PC-9 (cell line): ENCODE results near the gene AHRR. TPM values are rescaled to one million over a fixed set of nuclear protein-coding genes. Genes with fewer than 3 reads are reported as not detected.

Source experiments
- BruUV-seq: library from RNA; stranded (reverse); fragments of 400-500 nt; replicated peaks from 2 replicates; lab custom pipeline; 2021; lab: Mats Ljungman, UMichigan
- CTCF ChIA-PET: fragments of 300-600 bp; sonication (Branson Sonifier 250); formaldehyde crosslinking; loops from one replicate; lab custom pipeline; 2022; ENCODE audit warnings: antibody characterized with exemption; lab: Charles Lee
- POLR2A ChIA-PET: fragments of 300-600 bp; sonication (Branson Sonifier 250); formaldehyde crosslinking; loops from one replicate; lab custom pipeline; 2022; ENCODE audit warnings: antibody characterized with exemption; ENCODE audit not compliant: unreplicated experiment; lab: Charles Lee
- DNase-seq, 2 experiments: peaks; one replicate each; pipeline versions ENCODE4 v3.0.0 to v3.0.0-alpha.2; 2015 to 2022; ENCODE audit warnings: mixed read lengths in 1 of 2
- H2AFZ ChIP-seq: fragments of 200-600 bp; sonication (generic); 2 replicates; pipeline ENCODE4 v1.8.1; 2017; ENCODE audit warnings: antibody characterized with exemption
- H3F3A ChIP-seq: fragments of 200-600 bp; sonication (generic); 2 replicates; pipeline ENCODE4 v1.8.1; 2017; ENCODE audit warnings: antibody characterized with exemption, mild to moderate bottlenecking, low read depth; ENCODE audit not compliant: insufficient read depth
- H3K27ac ChIP-seq: fragments of 200-600 bp; sonication (generic); 2 replicates; pipeline ENCODE4 v1.6.1; 2016; ENCODE audit warnings: mixed run types
- H3K27me3 ChIP-seq: fragments of 200-600 bp; sonication (generic); 2 replicates; pipeline ENCODE4 v1.6.1; 2016; ENCODE audit warnings: low read depth, mixed run types; ENCODE audit not compliant: insufficient read depth
- H3K36me3 ChIP-seq: fragments of 200-600 bp; sonication (generic); 2 replicates; pipeline ENCODE4 v1.6.1; 2016; ENCODE audit warnings: low read depth, mixed run types
- H3K4me1 ChIP-seq: fragments of 200-600 bp; sonication (generic); replicated peaks from 2 replicates; pipeline ENCODE4 v1.6.1; 2016; ENCODE audit warnings: mixed run types; ENCODE audit not compliant: insufficient read depth
- H3K4me2 ChIP-seq: fragments of 200-600 bp; sonication (generic); 2 replicates; pipeline ENCODE4 v1.6.1; 2017; ENCODE audit warnings: mixed run types
- H3K4me3 ChIP-seq: fragments of 200-600 bp; sonication (generic); 2 replicates; pipeline ENCODE4 v1.6.1; 2016; ENCODE audit warnings: mixed run types
- H3K79me2 ChIP-seq: fragments of 200-600 bp; sonication (generic); 2 replicates; pipeline ENCODE4 v1.6.1; 2017; ENCODE audit warnings: low read depth, mixed run types
- H3K9me2 ChIP-seq: fragments of 200-600 bp; sonication (generic); 2 replicates; pipeline ENCODE4 v1.8.1; 2017; ENCODE audit warnings: mild to moderate bottlenecking; ENCODE audit not compliant: insufficient read depth
- H3K9me3 ChIP-seq: fragments of 200-600 bp; sonication (generic); 2 replicates; pipeline ENCODE4 v1.8.1; 2016; ENCODE audit warnings: low read depth; ENCODE audit not compliant: insufficient read depth
- H4K20me1 ChIP-seq: fragments of 200-600 bp; sonication (generic); 2 replicates; pipeline ENCODE4 v1.8.1; 2017; ENCODE audit not compliant: insufficient read depth
- EZH2 ChIP-seq: fragments of 200-600 bp; sonication (generic); IDR thresholded peaks from 2 replicates; pipeline ENCODE4 v1.8.0; 2017; ENCODE audit warnings: antibody characterized with exemption, low read depth
- intact Hi-C: fragments of 100-400 bp; cut with micrococcal nuclease; formaldehyde crosslinking; loops from one replicate; pipeline ENCODE4 v1.10.0; 2022; ENCODE audit not compliant: unreplicated experiment
- total RNA-seq: library from RNA; stranded (reverse); gene quantifications from 2 replicates; pipeline ENCODE4 v1.2.3, GENCODE V29; 2021
- TF ChIP-seq, protein P1 (sequence below): fragments of 200-600 bp; sonication (generic); conservative IDR thresholded peaks from 2 replicates; pipeline ENCODE4 v1.6.1; 2017; ENCODE audit warnings: mixed run types, antibody characterized with exemption, mild to moderate bottlenecking, moderate library complexity

Gene AHRR
- total RNA-seq, 1 experiment from 2014 or later = 7.2 TPM

DNA sequence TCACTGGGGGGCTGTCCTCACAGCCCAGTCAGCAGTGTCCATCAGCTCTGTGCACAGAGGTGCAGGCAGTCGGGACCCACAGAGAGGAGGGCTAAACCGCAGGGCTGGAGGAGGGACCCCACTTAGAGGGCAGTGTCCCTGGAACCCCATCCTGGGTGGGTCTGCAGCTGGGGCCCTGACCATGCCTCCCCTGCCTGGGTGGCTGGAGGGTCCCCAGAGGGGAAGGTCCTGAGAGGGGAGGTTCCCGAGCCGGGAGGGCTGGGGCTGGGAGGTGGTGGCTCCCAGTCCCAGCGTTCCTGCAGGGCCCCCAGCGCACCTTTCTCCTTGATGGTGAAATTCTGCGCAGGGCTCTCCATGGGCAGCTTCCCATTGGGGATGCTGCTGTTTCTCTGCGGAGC, 154.2 kb downstream of the AHRR start:
- H3K79me2 ChIP-seq = peaks cover 20% of the 10 kb centered on the region
- H3K4me3 ChIP-seq = no peak overlapping the region
- no peaks in the 10 kb centered on the region for H3K36me3 ChIP-seq
- H3K4me1 ChIP-seq = peaks cover 23% of the 10 kb centered on the region
- no peaks in the 10 kb centered on the region for H3K9me3 ChIP-seq
- H3K27me3 ChIP-seq = no peaks in the 10 kb centered on the region
- H4K20me1 ChIP-seq = peaks cover 24% of the 10 kb centered on the region
- no peak for DNase-seq
- peaks cover 10% of the 10 kb centered on the region for H3F3A ChIP-seq
- CTCF ChIA-PET = no interaction called here
- no peak overlapping the region for H2AFZ ChIP-seq
- intact Hi-C loops = no loop called here
- TSS peak; percentile 7 for BruUV-seq
- H3K9me2 ChIP-seq = no peaks in the 10 kb centered on the region
- no peak for TF ChIP-seq EZH2
- TF ChIP-seq, protein P1, sequence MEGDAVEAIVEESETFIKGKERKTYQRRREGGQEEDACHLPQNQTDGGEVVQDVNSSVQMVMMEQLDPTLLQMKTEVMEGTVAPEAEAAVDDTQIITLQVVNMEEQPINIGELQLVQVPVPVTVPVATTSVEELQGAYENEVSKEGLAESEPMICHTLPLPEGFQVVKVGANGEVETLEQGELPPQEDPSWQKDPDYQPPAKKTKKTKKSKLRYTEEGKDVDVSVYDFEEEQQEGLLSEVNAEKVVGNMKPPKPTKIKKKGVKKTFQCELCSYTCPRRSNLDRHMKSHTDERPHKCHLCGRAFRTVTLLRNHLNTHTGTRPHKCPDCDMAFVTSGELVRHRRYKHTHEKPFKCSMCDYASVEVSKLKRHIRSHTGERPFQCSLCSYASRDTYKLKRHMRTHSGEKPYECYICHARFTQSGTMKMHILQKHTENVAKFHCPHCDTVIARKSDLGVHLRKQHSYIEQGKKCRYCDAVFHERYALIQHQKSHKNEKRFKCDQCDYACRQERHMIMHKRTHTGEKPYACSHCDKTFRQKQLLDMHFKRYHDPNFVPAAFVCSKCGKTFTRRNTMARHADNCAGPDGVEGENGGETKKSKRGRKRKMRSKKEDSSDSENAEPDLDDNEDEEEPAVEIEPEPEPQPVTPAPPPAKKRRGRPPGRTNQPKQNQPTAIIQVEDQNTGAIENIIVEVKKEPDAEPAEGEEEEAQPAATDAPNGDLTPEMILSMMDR = no peak
- POLR2A ChIA-PET = no interaction called here
- no peak overlapping the region for H3K4me2 ChIP-seq
- no peak overlapping the region for H3K27ac ChIP-seq

- ChIA-PET CTCF (no interaction called here), POLR2A (no interaction called here)
- Histone ChIP-seq H3K9me2 (no peaks in the 10 kb centered on the region), H3K4me2 (no peak overlapping the region), H3F3A (peaks cover 14% of the 10 kb centered on the region), H3K4me3 (no peak overlapping the region), H2AFZ (no peak overlapping the region), H3K27ac (no peak overlapping the region), H3K79me2 (peaks cover 15% of the 10 kb centered on the region), H3K9me3 (no peaks in the 10 kb centered on the region), H3K27me3 (no peaks in the 10 kb centered on the region), H3K36me3 (no peaks in the 10 kb centered on the region), H4K20me1 (peaks cover 21% of the 10 kb centered on the region), H3K4me1 (peaks cover 21% of the 10 kb centered on the region)
- TF ChIP-seq EZH2 = no peak
- TF ChIP-seq, protein P1 = no peak
- intact Hi-C loops = no loop called here
- no peak for DNase-seq
- BruUV-seq = no TSS peak
Observed at GRCh38 chr5:476102-476813, 154.7 kb downstream of the AHRR start.

- Histone ChIP-seq H3K4me3 (no peak overlapping the region), H3K27me3 (no peaks in the 10 kb centered on the region), H3K4me2 (no peak overlapping the region), H3F3A (peaks cover 10% of the 10 kb centered on the region), H4K20me1 (peaks cover 16% of the 10 kb centered on the region), H3K4me1 (peaks cover 15% of the 10 kb centered on the region), H3K9me3 (no peaks in the 10 kb centered on the region), H2AFZ (no peak overlapping the region), H3K36me3 (no peaks in the 10 kb centered on the region), H3K9me2 (no peaks in the 10 kb centered on the region), H3K79me2 (peaks cover 10% of the 10 kb centered on the region), H3K27ac (no peak overlapping the region)
- ChIA-PET POLR2A (no interaction called here), CTCF (no interaction called here)
- BruUV-seq = no TSS peak
- TF ChIP-seq, protein P1 = no peak
- TF ChIP-seq EZH2 = no peak
- no peak for DNase-seq
- intact Hi-C loops = no loop called here
Observed at GRCh38 chr5:476814-477175, 155.3 kb downstream of the AHRR start.
